Superior temporal gyrus (tissue), 1 donor: ENCODE results near the gene PSMD9.
A peak's percentile ranks its signal among the peaks of the same experiment; 100 is the strongest.
"Not testable (repeated sequence)": the region's sequence is repeated elsewhere in the genome, so short reads cannot be mapped to it uniquely, and the experiment has no call there.

Experiments
- DNase-seq: peaks from one replicate; pipeline ENCODE4 v3.0.0-alpha.2; 2016; ENCODE audit errors: extremely low spot score

PSMD9 gene

GRCh38 chr12:121873216-121873569 lies 15.4 kb upstream of the PSMD9 start:
- no peak for DNase-seq

GRCh38 chr12:121874071-121874470 lies 14.5 kb upstream of the PSMD9 start:
- no peak for DNase-seq

- DNase-seq = no peak
Observed at GRCh38 chr12:121875582-121875981, 13.0 kb upstream of the PSMD9 start.

GRCh38 chr12:121876080-121876447 lies 12.5 kb upstream of the PSMD9 start:
- not testable (repeated sequence) for DNase-seq

- no peak for DNase-seq
Observed at GRCh38 chr12:121883315-121883660, 5.3 kb upstream of the PSMD9 start.

GRCh38 chr12:121885129-121885528 lies 3.5 kb upstream of the PSMD9 start:
- not testable (repeated sequence) for DNase-seq

GRCh38 chr12:121888083-121888477 lies 510 bp upstream of the PSMD9 start:
- DNase-seq = no peak

GRCh38 chr12:121889274-121889624 lies 659 bp downstream of the PSMD9 start:
- no peak for DNase-seq

GRCh38 chr12:121889661-121890060 lies 1.1 kb downstream of the PSMD9 start:
- not testable (repeated sequence) for DNase-seq

- DNase-seq = no peak
Observed at GRCh38 chr12:121892673-121893561, 4.3 kb downstream of the PSMD9 start.

- peak; percentile 18 for DNase-seq
Observed at GRCh38 chr12:121893961-121894460, 5.4 kb downstream of the PSMD9 start.

- DNase-seq = no peak
Observed at GRCh38 chr12:121894633-121895032, 6.0 kb downstream of the PSMD9 start.

GRCh38 chr12:121898287-121898686 lies 9.7 kb downstream of the PSMD9 start:
- no peak for DNase-seq

GRCh38 chr12:121899590-121899989 lies 11.0 kb downstream of the PSMD9 start:
- no peak for DNase-seq

- DNase-seq = no peak
Observed at GRCh38 chr12:121903202-121903601, 14.6 kb downstream of the PSMD9 start.

- no peak for DNase-seq
Observed at GRCh38 chr12:121905746-121906145, 17.2 kb downstream of the PSMD9 start.

GRCh38 chr12:121908702-121909101 lies 20.1 kb downstream of the PSMD9 start:
- DNase-seq = no peak

GRCh38 chr12:121911824-121912585 lies 23.4 kb downstream of the PSMD9 start:
- DNase-seq = no peak

- no peak for DNase-seq
Observed at GRCh38 chr12:121915841-121916321, 27.3 kb downstream of the PSMD9 start.

- DNase-seq = peak; percentile 22
Observed at GRCh38 chr12:121916719-121917118, 28.1 kb downstream of the PSMD9 start.

- DNase-seq = peak; percentile 92
Observed at GRCh38 chr12:121917950-121918678, 29.5 kb downstream of the PSMD9 start, which contains the start of gene CFAP251. TSS of gene CFAP251 (plus strand) at chr12:121918592. CDS start at chr12:121921306, 2,714 bp downstream.

GRCh38 chr12:121918679-121919038 lies 30.1 kb downstream of the PSMD9 start:
- no peak for DNase-seq
